Tibial nerve (tissue), 4 donors: ENCODE measurements around the gene MRPS6. TPM values are rescaled to one million over a fixed set of nuclear protein-coding genes. Genes with fewer than 3 reads are reported as not detected.

ENCODE experiments used
- DNase-seq, 2 donors: peaks; one replicate each; pipeline ENCODE4 v3.0.0-alpha.2; 2019; ENCODE audit warnings: low spot score in 2 of 2
- H3K27ac ChIP-seq, 4 donors: fragments of 200-600 bp; sonication (generic) in 3 of 4; one replicate each; pipeline ENCODE4 v1.5.1; 2017 to 2019; ENCODE audit warnings: mild to moderate bottlenecking in 1 of 4
- H3K27me3 ChIP-seq, 2 donors: fragments of 200-600 bp; sonication (generic) in 1 of 2; one replicate each; pipeline versions ENCODE4 v1.5.1 to v1.6.0; 2017 to 2019
- H3K36me3 ChIP-seq, 3 donors: fragments of 200-600 bp; sonication (generic); one replicate each; pipeline ENCODE4 v1.5.1; 2018 to 2019
- H3K4me1 ChIP-seq, 4 donors: fragments of 200-600 bp; sonication (generic) in 3 of 4; one replicate each; pipeline ENCODE4 v1.5.1; 2017 to 2019
- H3K4me3 ChIP-seq, 4 donors: fragments of 200-600 bp; sonication (generic) in 3 of 4; one replicate each; pipeline ENCODE4 v1.5.1; 2017 to 2019; ENCODE audit warnings: mild to moderate bottlenecking in 1 of 4, moderate library complexity in 1 of 4
- H3K9me3 ChIP-seq, 4 donors: fragments of 200-600 bp; sonication (generic) in 3 of 4; one replicate each; pipeline ENCODE4 v1.5.1; 2017 to 2019
- CTCF ChIP-seq, 5 experiments: fragments of 200-600 bp in 3 of 5; fragments of 450-650 bp in 2 of 5; sonication (generic) in 3 of 5; IDR thresholded peaks; one replicate each; pipeline ENCODE4 v1.5.1; 2016 to 2019; ENCODE audit warnings: antibody characterized with exemption in 5 of 5, mild to moderate bottlenecking in 3 of 5, moderate library complexity in 2 of 5
- EP300 ChIP-seq, 2 donors: sonication (generic); formaldehyde crosslinking; IDR thresholded peaks; one replicate each; pipeline ENCODE4 v1.6.1; 2017; ENCODE audit warnings: antibody characterized with exemption in 2 of 2, mild to moderate bottlenecking in 1 of 2
- POLR2A ChIP-seq, 2 donors: fragments of 450-650 bp; IDR thresholded peaks; one replicate each; pipeline ENCODE4 v1.6.1; 2017; ENCODE audit warnings: antibody characterized with exemption in 2 of 2, mild to moderate bottlenecking in 2 of 2, moderate library complexity in 2 of 2
- WGBS, 2 donors: methylation state at CpG; one replicate each; pipeline ENCODE4 v1.1.5; 2018; 5-methylcytosine and 5-hydroxymethylcytosine counted together
- total RNA-seq, 4 donors: library from RNA; depleted of rRNA; stranded (reverse); fragments of >200 nt; gene quantifications; one replicate each; pipeline ENCODE4 v1.1.0, GENCODE V29; 2016

The MRPS6 gene
- total RNA-seq, 4 donors from 2014 or later, result 57.9 to 69.6 (median 61.2) TPM

DNA sequence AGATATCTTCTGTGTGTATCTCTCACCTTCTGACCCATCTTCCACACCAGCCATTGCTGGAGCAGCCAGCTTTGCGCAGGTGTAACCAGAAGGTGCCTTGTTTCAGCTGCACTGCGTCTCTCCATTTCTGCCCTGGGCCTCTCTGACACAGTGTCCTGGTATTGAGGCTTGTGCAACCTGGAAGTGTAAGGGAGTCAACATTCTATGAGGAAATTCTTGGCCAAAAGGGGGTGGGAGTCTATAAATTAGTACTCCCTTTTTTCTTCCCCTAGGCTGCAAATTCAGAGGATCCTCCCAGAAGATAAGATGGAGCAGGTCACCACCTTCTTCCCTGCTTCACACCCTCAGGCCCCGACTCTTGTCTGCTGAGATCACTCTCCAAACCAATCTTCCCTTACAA lies 109.1 kb downstream of the MRPS6 start:
- 97 to 99% methylated on average over 3 of the region's 3 CpGs for WGBS, 2 donors
- no peak for TF ChIP-seq EP300 (IDR thresholded peaks at IDR 0.05)
- TF ChIP-seq POLR2A (IDR thresholded peaks at IDR 0.05), result no peak
- no peak for TF ChIP-seq CTCF (IDR thresholded peaks at IDR 0.05)
- Histone ChIP-seq H3K27me3 (no peaks in the 10 kb centered on the region), H3K9me3 (no peaks in the 10 kb centered on the region), H3K36me3 (no peaks in the 10 kb centered on the region), H3K4me1 (peaks cover 0 to 50% (median 9%) of the 10 kb centered on the region in 4 donors), H3K27ac (peak overlapping the region in 1 of 4 donors; percentile 80), H3K4me3 (no peak overlapping the region)
- no peak for DNase-seq

DNA sequence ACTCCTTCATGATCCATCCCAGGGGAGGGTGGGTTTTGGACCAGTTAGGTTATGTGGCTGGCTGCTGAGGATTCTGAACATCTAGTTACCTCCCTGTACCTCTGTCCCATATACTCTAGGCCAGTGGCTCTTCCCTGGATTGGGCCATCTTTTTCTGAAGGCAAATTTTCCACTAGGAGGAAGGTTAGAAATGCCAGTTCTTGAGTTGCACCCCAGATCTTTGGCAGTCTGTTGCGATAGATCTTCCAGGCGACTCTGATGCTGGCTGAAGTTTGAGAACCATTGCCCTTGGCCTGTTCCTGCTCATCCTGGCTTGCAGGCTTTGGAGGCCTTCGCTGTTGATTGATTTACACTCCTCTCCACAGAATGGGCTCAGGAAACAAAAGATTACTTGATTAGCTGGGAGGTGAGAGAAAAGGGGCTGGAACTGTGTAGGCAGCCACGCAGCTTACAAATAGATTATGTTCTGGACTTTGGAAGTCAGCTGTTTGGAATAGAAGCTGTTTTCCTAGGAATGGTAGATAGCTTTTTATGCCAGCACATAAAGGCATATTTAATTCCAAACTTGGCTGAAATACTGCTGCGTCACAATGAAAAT lies 110.1 kb downstream of the MRPS6 start:
- WGBS, 2 donors, result 74 to 76% methylated on average over 5 of the region's 5 CpGs
- Histone ChIP-seq H3K4me1 (peaks cover 0 to 52% (median 9%) of the 10 kb centered on the region in 4 donors), H3K4me3 (no peak overlapping the region), H3K27ac (peak overlapping the region in 2 of 4 donors; percentile 57 to 58), H3K27me3 (no peaks in the 10 kb centered on the region), H3K9me3 (no peaks in the 10 kb centered on the region), H3K36me3 (peaks cover 0 to 4% (median 0%) of the 10 kb centered on the region in 3 donors)
- no peak for DNase-seq
- TF ChIP-seq POLR2A (IDR thresholded peaks at IDR 0.05) (no peak), EP300 (IDR thresholded peaks at IDR 0.05) (no peak)

GRCh38 chr21:34184232-34184631 lies 110.9 kb downstream of the MRPS6 start:
- Histone ChIP-seq H3K27ac (peak overlapping the region in 1 of 4 donors; percentile 58), H3K4me1 (peaks cover 0 to 44% (median 9%) of the 10 kb centered on the region in 4 donors), H3K27me3 (no peaks in the 10 kb centered on the region), H3K36me3 (peaks cover 0 to 12% (median 0%) of the 10 kb centered on the region in 3 donors), H3K9me3 (no peaks in the 10 kb centered on the region), H3K4me3 (no peak overlapping the region)
- no peak for DNase-seq
- WGBS, 2 donors, result 92 to 96% methylated on average over 5 of the region's 5 CpGs
- no peak for TF ChIP-seq EP300 (IDR thresholded peaks at IDR 0.05)
- TF ChIP-seq POLR2A (IDR thresholded peaks at IDR 0.05), result no peak
- no peak for TF ChIP-seq CTCF (IDR thresholded peaks at IDR 0.05)

DNA sequence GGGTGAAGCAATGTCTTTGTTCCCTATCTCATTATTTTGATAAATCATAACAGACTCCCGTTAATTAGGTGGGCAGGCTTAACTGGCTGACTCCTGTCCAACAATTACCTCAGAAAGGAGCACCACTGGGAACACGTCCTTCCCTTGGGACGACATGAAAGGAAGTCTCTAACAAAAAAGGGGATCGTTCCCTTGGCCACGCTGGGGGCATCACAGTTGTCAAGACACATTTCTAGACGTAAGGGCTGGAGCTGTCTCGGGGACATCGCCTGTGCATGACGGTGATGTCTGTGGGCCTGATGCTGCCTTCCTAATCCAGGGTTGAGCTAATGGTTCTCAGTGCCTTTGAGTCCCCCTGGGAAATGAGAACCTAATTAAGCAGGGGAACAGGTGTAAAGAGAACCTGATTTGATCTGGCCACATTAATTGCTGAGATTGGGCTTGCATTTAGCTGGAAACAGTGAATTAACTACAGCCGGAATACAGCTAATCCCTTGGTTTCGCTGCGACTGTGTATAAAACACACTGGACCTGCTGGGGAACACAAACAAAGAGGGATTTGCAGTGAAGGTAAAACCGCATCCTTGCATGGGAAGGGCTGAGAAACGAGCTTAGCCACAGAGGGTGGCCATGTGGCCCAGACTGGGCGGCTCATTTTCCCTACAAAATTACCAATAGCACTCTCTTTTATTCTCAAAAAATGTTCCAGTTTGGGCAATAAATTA lies 111.8 kb downstream of the MRPS6 start:
- Histone ChIP-seq H3K36me3 (peaks cover 0 to 12% (median 0%) of the 10 kb centered on the region in 3 donors), H3K27ac (no peak overlapping the region), H3K4me1 (peaks cover 0 to 37% (median 5%) of the 10 kb centered on the region in 4 donors), H3K27me3 (no peaks in the 10 kb centered on the region), H3K4me3 (no peak overlapping the region), H3K9me3 (no peaks in the 10 kb centered on the region)
- TF ChIP-seq POLR2A (IDR thresholded peaks at IDR 0.05) (no peak), CTCF (IDR thresholded peaks at IDR 0.05) (no peak), EP300 (IDR thresholded peaks at IDR 0.05) (no peak)
- WGBS, 2 donors, result 90 to 91% methylated on average over 15 of the region's 15 CpGs
- DNase-seq, result no peak

DNA sequence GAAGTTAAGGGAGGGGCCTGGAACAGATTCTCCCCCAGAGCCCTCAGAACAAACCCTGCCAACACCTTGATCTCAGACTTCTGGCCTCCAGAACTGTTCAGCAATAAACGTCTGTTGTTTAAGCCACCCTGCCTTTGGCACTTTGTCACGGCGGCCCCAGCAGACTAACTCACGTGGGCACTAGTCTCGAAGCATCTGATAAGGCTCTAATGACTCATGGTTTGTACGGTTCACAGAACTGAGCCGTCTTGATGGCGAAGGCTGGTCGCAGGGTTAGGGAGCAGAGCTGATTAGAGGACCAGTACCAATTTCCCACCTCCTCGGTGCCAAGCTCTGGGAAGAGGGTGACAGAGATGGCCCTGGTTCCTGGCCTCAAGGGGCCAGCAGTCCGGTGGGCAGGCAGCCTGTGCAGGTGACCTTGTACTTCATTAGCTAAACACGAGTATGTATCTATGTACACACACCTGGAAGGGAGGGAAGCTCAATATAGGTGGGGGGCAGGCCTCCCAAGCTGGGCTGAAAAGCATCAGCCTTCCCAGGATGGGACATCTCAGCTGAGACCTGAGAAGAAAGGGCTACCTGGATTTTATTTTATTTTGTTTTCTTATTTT lies 112.8 kb downstream of the MRPS6 start:
- Histone ChIP-seq H3K27me3 (no peaks in the 10 kb centered on the region), H3K27ac (peak overlapping the region in 1 of 4 donors; percentile 12), H3K4me3 (no peak overlapping the region), H3K36me3 (peaks cover 0 to 12% (median 0%) of the 10 kb centered on the region in 3 donors), H3K4me1 (peaks cover 0 to 27% (median 3%) of the 10 kb centered on the region in 4 donors), H3K9me3 (no peaks in the 10 kb centered on the region)
- TF ChIP-seq CTCF (IDR thresholded peaks at IDR 0.05) (no peak), POLR2A (IDR thresholded peaks at IDR 0.05) (no peak), EP300 (IDR thresholded peaks at IDR 0.05) (no peak)
- no peak for DNase-seq
- WGBS, 2 donors, result 86 to 92% methylated on average over 12 of the region's 12 CpGs
